ENCODE data around the gene PTAR1. TPM values are rescaled to one million over a fixed set of nuclear protein-coding genes. Genes with fewer than 3 reads are reported as not detected.

Gene PTAR1
- total and polyA plus RNA-seq, 2 donors from 2014 or later, result 7.7 to 61.4 TPM

GRCh38 chr9:69719367-69719766 is 40.4 kb downstream of the PTAR1 start:
- DNase-seq (no peak), FAIRE-seq (no peak)
- H3K27ac ChIP-seq (ENCODE audit: low read depth in 2 of 2, low read length in 2 of 2), result peak overlapping the region in 1 of 2 donors; percentile 12
- no peak overlapping the region for H3K9ac ChIP-seq (ENCODE audit: low read length in 3 of 3)
- TF ChIP-seq, protein P1, sequence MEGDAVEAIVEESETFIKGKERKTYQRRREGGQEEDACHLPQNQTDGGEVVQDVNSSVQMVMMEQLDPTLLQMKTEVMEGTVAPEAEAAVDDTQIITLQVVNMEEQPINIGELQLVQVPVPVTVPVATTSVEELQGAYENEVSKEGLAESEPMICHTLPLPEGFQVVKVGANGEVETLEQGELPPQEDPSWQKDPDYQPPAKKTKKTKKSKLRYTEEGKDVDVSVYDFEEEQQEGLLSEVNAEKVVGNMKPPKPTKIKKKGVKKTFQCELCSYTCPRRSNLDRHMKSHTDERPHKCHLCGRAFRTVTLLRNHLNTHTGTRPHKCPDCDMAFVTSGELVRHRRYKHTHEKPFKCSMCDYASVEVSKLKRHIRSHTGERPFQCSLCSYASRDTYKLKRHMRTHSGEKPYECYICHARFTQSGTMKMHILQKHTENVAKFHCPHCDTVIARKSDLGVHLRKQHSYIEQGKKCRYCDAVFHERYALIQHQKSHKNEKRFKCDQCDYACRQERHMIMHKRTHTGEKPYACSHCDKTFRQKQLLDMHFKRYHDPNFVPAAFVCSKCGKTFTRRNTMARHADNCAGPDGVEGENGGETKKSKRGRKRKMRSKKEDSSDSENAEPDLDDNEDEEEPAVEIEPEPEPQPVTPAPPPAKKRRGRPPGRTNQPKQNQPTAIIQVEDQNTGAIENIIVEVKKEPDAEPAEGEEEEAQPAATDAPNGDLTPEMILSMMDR (IDR thresholded peaks at IDR 0.05; ENCODE audit: borderline replicate concordance, extremely low read depth, insufficient read depth), result no peak
- peaks cover 13 to 19% (median 17%) of the 10 kb centered on the region in 3 donors for H3K36me3 ChIP-seq (ENCODE audit: control insufficient read depth in 2 of 3, insufficient read depth in 3 of 3, low read length in 3 of 3)
- intact Hi-C loops (cut with DNase I), result no loop called here
- no peaks in the 10 kb centered on the region for H3K9me3 ChIP-seq (ENCODE audit: control insufficient read depth in 2 of 3, insufficient read depth in 1 of 3, low read length in 3 of 3)
- H3K4me3 ChIP-seq (ENCODE audit: low read length in 3 of 3), result no peak overlapping the region
- H3K4me1 ChIP-seq (ENCODE audit: control insufficient read depth in 2 of 3, insufficient read depth in 2 of 3, low read depth in 1 of 3, low read length in 3 of 3), result peaks cover 0 to 7% (median 0%) of the 10 kb centered on the region in 3 donors
- H3K27me3 ChIP-seq (ENCODE audit: control insufficient read depth, insufficient read depth, low read length), result no peaks in the 10 kb centered on the region

DNA sequence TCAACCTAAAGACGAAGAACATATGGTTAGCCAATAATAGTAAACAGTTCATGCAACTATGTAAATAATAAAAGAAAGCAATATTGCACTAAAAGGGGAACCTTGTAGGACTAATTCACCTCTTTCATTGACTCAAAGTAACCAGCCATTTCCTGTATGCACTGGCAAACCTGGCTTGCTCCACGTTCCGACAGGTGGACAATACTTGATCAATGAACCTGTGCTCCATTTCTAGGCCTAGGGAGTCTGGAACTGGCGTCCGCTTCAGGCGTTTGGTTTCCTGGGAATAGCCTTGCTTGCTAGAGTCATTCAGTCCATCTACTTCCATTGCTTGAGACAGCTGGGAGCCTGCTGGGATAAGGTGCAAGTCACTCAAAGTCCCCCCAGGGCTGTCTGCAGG is 41.6 kb downstream of the PTAR1 start:
- peak in 3 of 5 donors; percentile 6 to 11 (median 7) for DNase-seq
- Histone ChIP-seq H3K9ac (ENCODE audit: low read length in 3 of 3) (no peak overlapping the region), H3K36me3 (ENCODE audit: control insufficient read depth in 2 of 3, insufficient read depth in 3 of 3, low read length in 3 of 3) (peaks cover 9 to 17% (median 17%) of the 10 kb centered on the region in 3 donors), H3K4me3 (ENCODE audit: low read length in 3 of 3) (no peak overlapping the region), H3K9me3 (ENCODE audit: control insufficient read depth in 2 of 3, insufficient read depth in 1 of 3, low read length in 3 of 3) (no peaks in the 10 kb centered on the region), H3K27me3 (ENCODE audit: control insufficient read depth, insufficient read depth, low read length) (no peaks in the 10 kb centered on the region), H3K4me1 (ENCODE audit: control insufficient read depth in 2 of 3, insufficient read depth in 2 of 3, low read depth in 1 of 3, low read length in 3 of 3) (peaks cover 0 to 7% (median 0%) of the 10 kb centered on the region in 3 donors), H3K27ac (ENCODE audit: low read depth in 2 of 2, low read length in 2 of 2) (no peak overlapping the region)
- TF ChIP-seq, protein P1 (IDR thresholded peaks at IDR 0.05; ENCODE audit: borderline replicate concordance, extremely low read depth, insufficient read depth), result no peak
- intact Hi-C loops (cut with DNase I), result no loop called here
- no peak for FAIRE-seq

- TF ChIP-seq, protein P1 (IDR thresholded peaks at IDR 0.05; ENCODE audit: borderline replicate concordance, extremely low read depth, insufficient read depth), result no peak
- intact Hi-C loops (cut with DNase I), result no loop called here
- peaks cover 5 to 12% (median 6%) of the 10 kb centered on the region in 3 donors for H3K36me3 ChIP-seq (ENCODE audit: control insufficient read depth in 2 of 3, insufficient read depth in 3 of 3, low read length in 3 of 3)
- H3K9ac ChIP-seq (ENCODE audit: low read length in 3 of 3), result no peak overlapping the region
- H3K9me3 ChIP-seq (ENCODE audit: control insufficient read depth in 2 of 3, insufficient read depth in 1 of 3, low read length in 3 of 3), result no peaks in the 10 kb centered on the region
- no peaks in the 10 kb centered on the region for H3K27me3 ChIP-seq (ENCODE audit: control insufficient read depth, insufficient read depth, low read length)
- H3K27ac ChIP-seq (ENCODE audit: low read depth in 2 of 2, low read length in 2 of 2), result no peak overlapping the region
- H3K4me1 ChIP-seq (ENCODE audit: control insufficient read depth in 2 of 3, insufficient read depth in 2 of 3, low read depth in 1 of 3, low read length in 3 of 3), result peaks cover 0 to 7% (median 0%) of the 10 kb centered on the region in 3 donors
- no peak for DNase-seq
- no peak overlapping the region for H3K4me3 ChIP-seq (ENCODE audit: low read length in 3 of 3)
- no peak for FAIRE-seq
Measured at GRCh38 chr9:69715825-69716224, 44.0 kb downstream of the PTAR1 start.

GRCh38 chr9:69715096-69715495 is 44.7 kb downstream of the PTAR1 start:
- no peaks in the 10 kb centered on the region for H3K27me3 ChIP-seq (ENCODE audit: control insufficient read depth, insufficient read depth, low read length)
- FAIRE-seq, result no peak

More at GRCh38 chr9:69715096-69715495, 44.7 kb downstream of the PTAR1 start:
- intact Hi-C loops (cut with DNase I), result no loop called here
- H3K9ac ChIP-seq (ENCODE audit: low read length in 3 of 3), result no peak overlapping the region
- H3K9me3 ChIP-seq (ENCODE audit: control insufficient read depth in 2 of 3, insufficient read depth in 1 of 3, low read length in 3 of 3), result no peaks in the 10 kb centered on the region
- no peak overlapping the region for H3K4me3 ChIP-seq (ENCODE audit: low read length in 3 of 3)
- TF ChIP-seq, protein P1 (IDR thresholded peaks at IDR 0.05; ENCODE audit: borderline replicate concordance, extremely low read depth, insufficient read depth), result no peak
- H3K4me1 ChIP-seq (ENCODE audit: control insufficient read depth in 2 of 3, insufficient read depth in 2 of 3, low read depth in 1 of 3, low read length in 3 of 3), result no peaks in the 10 kb centered on the region
- no peak overlapping the region for H3K27ac ChIP-seq (ENCODE audit: low read depth in 2 of 2, low read length in 2 of 2)
- no peak for DNase-seq
- H3K36me3 ChIP-seq (ENCODE audit: control insufficient read depth in 2 of 3, insufficient read depth in 3 of 3, low read length in 3 of 3), result peaks cover 3 to 12% (median 6%) of the 10 kb centered on the region in 3 donors
